Activated CD8-positive, alpha-beta memory T cell treated with anti-CD3 and anti-CD28 coated beads, Interleukin-2, amount 50 U/mL, for 1 hour (primary cell): Measurements from ENCODE around the gene PGM2L1.
"Not testable (repeated sequence)": the region's sequence is repeated elsewhere in the genome, so short reads cannot be mapped to it uniquely, and the experiment has no call there.

ENCODE experiments used
- DNase-seq: peaks from one replicate; pipeline ENCODE4 v3.0.0-alpha.2; 2020; ENCODE audit errors: extremely low read depth

The PGM2L1 gene

GRCh38 chr11:74338963-74339362, 59.3 kb downstream of the PGM2L1 start:
- DNase-seq, result no peak

- no peak for DNase-seq
These were observed 65.0 kb downstream of the PGM2L1 start for GRCh38 chr11:74333193-74333592.

GRCh38 chr11:74332291-74332690, 65.9 kb downstream of the PGM2L1 start:
- no peak for DNase-seq

- DNase-seq, result not testable (repeated sequence)
These were observed 67.2 kb downstream of the PGM2L1 start for GRCh38 chr11:74331000-74331399.

- DNase-seq, result no peak
These were observed 68.0 kb downstream of the PGM2L1 start for GRCh38 chr11:74330075-74330858.

- no peak for DNase-seq
These were observed 71.2 kb downstream of the PGM2L1 start for GRCh38 chr11:74327076-74327475.

GRCh38 chr11:74326665-74327064, 71.6 kb downstream of the PGM2L1 start:
- DNase-seq, result no peak

GRCh38 chr11:74325649-74326645, 72.3 kb downstream of the PGM2L1 start:
- DNase-seq, result no peak

GRCh38 chr11:74322667-74323066, 75.6 kb downstream of the PGM2L1 start:
- no peak for DNase-seq

GRCh38 chr11:74321487-74322188, 76.6 kb downstream of the PGM2L1 start:
- DNase-seq, result no peak

- DNase-seq, result no peak
These were observed 77.7 kb downstream of the PGM2L1 start for GRCh38 chr11:74320538-74320937.

GRCh38 chr11:74319139-74319816, 79.0 kb downstream of the PGM2L1 start:
- DNase-seq, result no peak

- no peak for DNase-seq
These were observed 79.8 kb downstream of the PGM2L1 start for GRCh38 chr11:74318241-74318932.

GRCh38 chr11:74316772-74317505, 81.3 kb downstream of the PGM2L1 start:
- DNase-seq, result no peak

GRCh38 chr11:74312326-74312725, 85.9 kb downstream of the PGM2L1 start:
- no peak for DNase-seq

GRCh38 chr11:74311352-74311926, 86.8 kb downstream of the PGM2L1 start, which contains the start of gene P4HA3:
Gene P4HA3 (minus strand): TSS chr11:74311640. CDS start chr11:74311611, 29 bp downstream.
- no peak for DNase-seq

GRCh38 chr11:74310857-74311256, 87.4 kb downstream of the PGM2L1 start:
- no peak for DNase-seq

GRCh38 chr11:74307434-74307833, 90.8 kb downstream of the PGM2L1 start:
- DNase-seq, result no peak

GRCh38 chr11:74306435-74307175, 91.6 kb downstream of the PGM2L1 start:
- no peak for DNase-seq
